Measurements from ENCODE around the gene CYTH3. TPM values are rescaled to one million over a fixed set of nuclear protein-coding genes. Genes with fewer than 3 reads are reported as not detected.

Gene CYTH3
- total RNA-seq, 1 donor from 2014 or later = 24.1 TPM

- no peak for TF ChIP-seq CTCF (conservative IDR thresholded peaks at IDR 0.05)
- Mint-ChIP-seq H3K27me3 (ENCODE audit: low read depth) (no peaks in the 10 kb centered on the region), H3K9me3 (no peaks in the 10 kb centered on the region), H3K27ac (ENCODE audit: unreplicated experiment) (no peak overlapping the region), H3K4me3 (no peak overlapping the region), H3K4me1 (peaks cover 58% of the 10 kb centered on the region), H3K36me3 (ENCODE audit: low read depth) (peaks cover 2% of the 10 kb centered on the region)
- DNase-seq (ENCODE audit: low read depth, low spot score) = no peak
Measured at GRCh38 chr7:6248581-6248980, 23.8 kb downstream of the CYTH3 start.

- Mint-ChIP-seq H3K36me3 (ENCODE audit: low read depth) (peaks cover 2% of the 10 kb centered on the region), H3K9me3 (no peaks in the 10 kb centered on the region), H3K27me3 (ENCODE audit: low read depth) (no peaks in the 10 kb centered on the region), H3K4me1 (peaks cover 41% of the 10 kb centered on the region), H3K4me3 (no peak overlapping the region), H3K27ac (ENCODE audit: unreplicated experiment) (no peak overlapping the region)
- no peak for DNase-seq (ENCODE audit: low read depth, low spot score)
- TF ChIP-seq CTCF (conservative IDR thresholded peaks at IDR 0.05) = no peak
Measured at GRCh38 chr7:6246251-6246917, 26.0 kb downstream of the CYTH3 start.

GRCh38 chr7:6244021-6244420, 28.4 kb downstream of the CYTH3 start:
- Mint-ChIP-seq H3K27me3 (ENCODE audit: low read depth) (no peaks in the 10 kb centered on the region), H3K27ac (ENCODE audit: unreplicated experiment) (no peak overlapping the region), H3K4me3 (no peak overlapping the region), H3K9me3 (no peaks in the 10 kb centered on the region), H3K36me3 (ENCODE audit: low read depth) (no peaks in the 10 kb centered on the region), H3K4me1 (peaks cover 27% of the 10 kb centered on the region)
- no peak for DNase-seq (ENCODE audit: low read depth, low spot score)
- TF ChIP-seq CTCF (conservative IDR thresholded peaks at IDR 0.05) = no peak

- no peak overlapping the region for H3K27ac Mint-ChIP-seq (ENCODE audit: unreplicated experiment)
- H3K27me3 Mint-ChIP-seq (ENCODE audit: low read depth) = no peaks in the 10 kb centered on the region
Measured at GRCh38 chr7:6243168-6243567, 29.3 kb downstream of the CYTH3 start.

GRCh38 chr7:6242561-6242960, 29.9 kb downstream of the CYTH3 start:
- no peaks in the 10 kb centered on the region for H3K36me3 Mint-ChIP-seq (ENCODE audit: low read depth)
- peaks cover 22% of the 10 kb centered on the region for H3K4me1 Mint-ChIP-seq
- no peak for TF ChIP-seq CTCF (conservative IDR thresholded peaks at IDR 0.05)
- no peak overlapping the region for H3K27ac Mint-ChIP-seq (ENCODE audit: unreplicated experiment)
- DNase-seq (ENCODE audit: low read depth, low spot score) = no peak
- H3K27me3 Mint-ChIP-seq (ENCODE audit: low read depth) = no peaks in the 10 kb centered on the region
- no peaks in the 10 kb centered on the region for H3K9me3 Mint-ChIP-seq
- H3K4me3 Mint-ChIP-seq = no peak overlapping the region

More at GRCh38 chr7:6243168-6243567, 29.3 kb downstream of the CYTH3 start:
- Mint-ChIP-seq H3K9me3 (no peaks in the 10 kb centered on the region), H3K4me1 (peaks cover 24% of the 10 kb centered on the region), H3K4me3 (no peak overlapping the region), H3K36me3 (ENCODE audit: low read depth) (no peaks in the 10 kb centered on the region)
- no peak for DNase-seq (ENCODE audit: low read depth, low spot score)
- no peak for TF ChIP-seq CTCF (conservative IDR thresholded peaks at IDR 0.05)
